Measurements from ENCODE around the gene AVP.

DNA sequence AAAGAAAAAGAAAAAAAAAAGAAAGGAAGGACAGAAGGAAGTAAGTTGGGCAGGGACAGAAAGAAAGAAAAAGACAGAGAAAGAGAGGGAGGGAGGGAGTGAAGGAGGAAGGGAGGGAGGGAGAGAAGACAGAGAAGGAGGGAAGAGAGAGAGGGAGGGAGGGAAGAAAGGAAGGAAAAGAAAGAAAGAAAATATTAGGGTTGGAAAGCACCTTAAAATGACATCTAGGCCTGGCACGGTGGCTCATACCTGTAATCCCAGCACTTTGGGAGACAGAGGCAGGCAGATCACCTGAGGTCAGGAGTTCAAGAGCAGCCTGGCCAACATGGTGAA is 42.0 kb upstream of the AVP start:
- TF ChIP-seq, protein P1, sequence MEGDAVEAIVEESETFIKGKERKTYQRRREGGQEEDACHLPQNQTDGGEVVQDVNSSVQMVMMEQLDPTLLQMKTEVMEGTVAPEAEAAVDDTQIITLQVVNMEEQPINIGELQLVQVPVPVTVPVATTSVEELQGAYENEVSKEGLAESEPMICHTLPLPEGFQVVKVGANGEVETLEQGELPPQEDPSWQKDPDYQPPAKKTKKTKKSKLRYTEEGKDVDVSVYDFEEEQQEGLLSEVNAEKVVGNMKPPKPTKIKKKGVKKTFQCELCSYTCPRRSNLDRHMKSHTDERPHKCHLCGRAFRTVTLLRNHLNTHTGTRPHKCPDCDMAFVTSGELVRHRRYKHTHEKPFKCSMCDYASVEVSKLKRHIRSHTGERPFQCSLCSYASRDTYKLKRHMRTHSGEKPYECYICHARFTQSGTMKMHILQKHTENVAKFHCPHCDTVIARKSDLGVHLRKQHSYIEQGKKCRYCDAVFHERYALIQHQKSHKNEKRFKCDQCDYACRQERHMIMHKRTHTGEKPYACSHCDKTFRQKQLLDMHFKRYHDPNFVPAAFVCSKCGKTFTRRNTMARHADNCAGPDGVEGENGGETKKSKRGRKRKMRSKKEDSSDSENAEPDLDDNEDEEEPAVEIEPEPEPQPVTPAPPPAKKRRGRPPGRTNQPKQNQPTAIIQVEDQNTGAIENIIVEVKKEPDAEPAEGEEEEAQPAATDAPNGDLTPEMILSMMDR (IDR thresholded peaks at IDR 0.05; ENCODE audit: low read depth, low read length, poor library complexity, severe bottlenecking) = no peak
- TF ChIP-seq EZH2phosphoT487 (IDR thresholded peaks at IDR 0.05; ENCODE audit: borderline replicate concordance, low read length) = no peak

Data from DOHH2 (cell line).